Stimulated activated CD4-positive, alpha-beta T cell treated with anti-CD3 and anti-CD28 coated beads, Interleukin-1b, Interleukin-23, amount 100 ng/mL, for 4 hours (primary cell): ENCODE measurements around the gene EXOG.

ENCODE experiments used
- DNase-seq, 2 donors: peaks; one replicate each; pipeline ENCODE4 v3.0.0-alpha.2; 2020; ENCODE audit warnings: low read depth in 2 of 2

Gene EXOG

GRCh38 chr3:38545983-38546382 lies 49.8 kb downstream of the EXOG start:
- no peak for DNase-seq

- DNase-seq = no peak
Observed at GRCh38 chr3:38548154-38548931, 52.2 kb downstream of the EXOG start.

GRCh38 chr3:38549082-38549481 lies 52.9 kb downstream of the EXOG start:
- no peak for DNase-seq

GRCh38 chr3:38549486-38549885 lies 53.3 kb downstream of the EXOG start:
- DNase-seq = no peak

GRCh38 chr3:38549957-38550840 lies 54.1 kb downstream of the EXOG start:
- no peak for DNase-seq

- no peak for DNase-seq
Observed at GRCh38 chr3:38551026-38551832, 55.1 kb downstream of the EXOG start.

- no peak for DNase-seq
Observed at GRCh38 chr3:38552364-38552763, 56.2 kb downstream of the EXOG start.

GRCh38 chr3:38553071-38553470 lies 56.9 kb downstream of the EXOG start:
- no peak for DNase-seq

- no peak for DNase-seq
Observed at GRCh38 chr3:38554127-38554827, 58.1 kb downstream of the EXOG start.

- no peak for DNase-seq
Observed at GRCh38 chr3:38555149-38555840, 59.2 kb downstream of the EXOG start.

- DNase-seq = no peak
Observed at GRCh38 chr3:38555926-38556325, 59.8 kb downstream of the EXOG start.

GRCh38 chr3:38556640-38557358 lies 60.7 kb downstream of the EXOG start:
- DNase-seq = no peak

- no peak for DNase-seq
Observed at GRCh38 chr3:38558864-38559263, 62.7 kb downstream of the EXOG start.

GRCh38 chr3:38560284-38560683 lies 64.1 kb downstream of the EXOG start:
- DNase-seq = no peak

- DNase-seq = no peak
Observed at GRCh38 chr3:38560996-38561717, 65.0 kb downstream of the EXOG start.

- DNase-seq = no peak
Observed at GRCh38 chr3:38561746-38562466, 65.8 kb downstream of the EXOG start.

GRCh38 chr3:38562467-38562925 lies 66.4 kb downstream of the EXOG start:
- DNase-seq = no peak

GRCh38 chr3:38563070-38563885 lies 67.1 kb downstream of the EXOG start:
- no peak for DNase-seq
